GM12872 (cell line): ENCODE data around the gene ACSS2.

Source experiments
- CTCF ChIP-seq: IDR thresholded peaks from 3 replicates; pipeline ENCODE4 v1.5.1; 2011; ENCODE audit warnings: low read depth, mild to moderate bottlenecking, low read length, moderate library complexity; ENCODE audit not compliant: insufficient read depth

The ACSS2 gene

DNA sequence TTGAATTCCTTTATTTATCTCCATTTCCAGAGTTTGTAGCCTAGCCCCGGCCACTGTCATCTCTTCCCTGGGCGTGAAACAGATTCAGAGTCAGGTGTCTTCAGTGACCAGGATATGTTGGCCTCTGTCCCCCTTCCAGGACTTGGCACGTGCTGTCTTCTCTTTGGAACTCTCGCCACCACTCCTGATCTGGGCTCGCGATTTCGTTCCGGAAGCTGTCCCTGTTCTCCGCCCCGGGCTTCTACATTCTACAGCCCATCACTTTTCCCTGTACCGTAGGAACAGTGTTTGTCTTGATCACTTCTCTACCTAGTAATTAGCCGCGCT lies 78.5 kb downstream of the ACSS2 start:
- TF ChIP-seq CTCF: no peak

GRCh38 chr20:34955231-34956040 lies 79.0 kb downstream of the ACSS2 start, which contains the start of the genes GSS and MYH7B:
GSS (minus strand) TSS chr20:34955806; CDS start chr20:34951852, 3,954 bp downstream.
MYH7B (plus strand) TSS chr20:34955868; CDS start chr20:34978006, 22,138 bp downstream.
- peak; percentile 44; the same call in 2 of the 3 replicates for TF ChIP-seq CTCF

- TF ChIP-seq CTCF: no peak
These were observed 79.6 kb downstream of the ACSS2 start for GRCh38 chr20:34956041-34956458.

DNA sequence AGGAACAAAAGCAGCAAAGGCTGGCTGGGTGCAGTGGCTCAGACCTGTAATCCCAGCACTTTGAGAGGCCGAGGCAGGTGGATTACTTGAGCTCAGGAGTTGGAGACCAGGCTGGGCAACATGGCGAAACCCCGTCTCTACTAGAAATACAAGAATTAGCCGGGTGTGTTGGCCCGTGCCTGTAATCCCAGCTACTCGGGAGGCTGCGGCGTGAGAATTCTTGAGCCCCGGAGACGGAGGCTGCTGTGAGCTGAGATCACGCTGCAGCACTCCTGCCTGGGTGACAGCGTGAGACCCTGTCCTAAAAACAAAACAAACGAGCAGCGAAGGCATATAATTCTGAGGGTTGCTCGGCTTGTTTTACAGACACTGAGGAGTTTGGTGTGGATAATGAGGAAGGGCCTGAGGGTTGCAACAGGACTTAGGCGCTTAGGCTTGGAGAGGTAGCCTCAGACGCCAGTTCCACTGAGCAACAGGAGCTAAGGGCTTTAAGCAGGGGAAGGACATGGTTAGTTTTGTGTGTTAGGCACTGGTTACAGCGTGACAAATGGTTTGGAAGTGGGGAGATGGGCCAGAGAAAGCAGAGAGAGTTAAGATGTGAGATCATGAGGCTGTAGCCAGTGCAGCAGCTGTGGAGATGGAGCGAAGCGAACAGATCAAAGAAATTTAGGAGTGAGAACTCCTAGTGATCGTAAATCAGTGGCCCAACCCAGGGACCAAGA lies 80.5 kb downstream of the ACSS2 start:
- TF ChIP-seq CTCF: no peak

DNA sequence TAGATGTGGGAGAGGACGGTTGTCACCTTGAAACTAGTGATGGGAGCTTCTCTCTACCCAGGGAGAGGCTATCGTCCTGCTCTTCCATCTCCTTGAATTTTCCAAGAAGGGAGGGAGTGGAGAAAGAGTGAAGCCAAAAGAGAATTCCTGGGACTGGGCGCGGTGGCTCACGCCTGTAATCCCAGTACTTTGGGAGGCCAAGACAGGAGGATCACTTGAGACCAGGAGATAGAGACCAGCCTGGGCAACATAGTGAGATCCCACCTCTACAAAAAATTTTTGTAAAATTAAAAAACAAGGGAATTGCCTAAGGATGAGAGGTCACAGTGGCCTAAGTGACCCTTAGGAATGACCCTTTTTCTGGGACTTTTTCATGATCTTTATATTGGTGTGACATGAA lies 88.1 kb downstream of the ACSS2 start:
- no peak for TF ChIP-seq CTCF

DNA sequence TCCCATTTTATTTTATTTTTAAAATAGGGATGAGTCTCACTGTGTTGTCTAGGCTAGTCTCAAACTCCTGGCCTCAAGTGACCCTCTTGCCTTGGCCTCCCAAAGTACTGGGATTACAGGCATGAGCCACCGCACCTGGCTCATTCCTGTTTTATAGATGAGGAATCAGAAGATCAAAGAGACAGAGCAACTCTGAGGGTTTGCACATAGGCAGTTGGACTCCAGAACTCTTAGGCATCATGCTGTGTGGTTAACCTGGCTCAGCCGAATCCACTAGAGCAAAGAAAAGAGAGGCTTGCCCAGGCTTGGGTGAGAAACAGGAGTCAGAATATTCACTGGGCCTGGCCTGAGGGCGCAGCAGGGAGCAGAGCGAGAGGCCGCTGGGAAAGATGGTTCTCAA lies 88.6 kb downstream of the ACSS2 start:
- no peak for TF ChIP-seq CTCF

DNA sequence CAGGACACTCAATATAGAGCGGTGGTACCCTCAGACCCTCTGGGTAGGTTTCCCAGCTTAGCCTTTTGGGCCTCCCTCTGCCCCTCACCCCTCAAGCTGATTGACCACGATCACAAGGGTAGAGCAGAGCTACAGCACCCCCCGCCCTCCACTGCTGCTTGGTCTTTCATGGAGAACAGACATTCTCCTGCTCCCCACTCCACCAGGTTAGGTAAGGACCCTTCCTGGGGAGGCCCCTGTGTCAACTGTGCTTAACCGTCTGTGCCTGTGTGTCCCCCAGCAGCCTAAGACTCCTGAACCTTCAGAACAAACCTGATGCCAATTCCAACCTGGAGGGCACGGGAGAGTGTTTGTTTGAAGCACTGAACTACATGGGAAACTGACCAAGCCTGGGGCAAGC lies 91.0 kb downstream of the ACSS2 start:
- TF ChIP-seq CTCF: no peak
